Kidney (tissue), 14 donors: ENCODE data around the gene GKN2. TPM values are rescaled to one million over a fixed set of nuclear protein-coding genes. Genes with fewer than 3 reads are reported as not detected.

Experiments used
- DNase-seq, 5 donors: peaks; one replicate each; pipeline ENCODE4 v3.0.0-alpha.2; 2013 to 2020
- FAIRE-seq: peaks from 2 replicates; lab custom pipeline; 2012; peaks lifted over from hg19 to GRCh38; lab: Jason Lieb, UNC
- H3K27ac ChIP-seq, 2 donors: one replicate each; pipeline ENCODE4 v1.7.0; 2013; ENCODE audit warnings: low read depth in 2 of 2, low read length in 2 of 2, inconsistent platforms in 1 of 2
- H3K27me3 ChIP-seq: one replicate; pipeline ENCODE4 v1.7.1; 2013; ENCODE audit warnings: low read length, inconsistent platforms; ENCODE audit not compliant: control insufficient read depth, insufficient read depth
- H3K36me3 ChIP-seq, 3 donors: one replicate each; pipeline versions ENCODE4 v1.7.0 to v1.7.1; 2013; ENCODE audit warnings: low read length in 3 of 3, control low read depth in 1 of 3, inconsistent platforms in 1 of 3; ENCODE audit not compliant: insufficient read depth in 3 of 3, control insufficient read depth in 2 of 3
- H3K4me1 ChIP-seq, 3 donors: one replicate each; pipeline versions ENCODE4 v1.7.0 to v1.7.1; 2013; ENCODE audit warnings: low read length in 3 of 3, inconsistent platforms in 1 of 3, low read depth in 1 of 3; ENCODE audit not compliant: control insufficient read depth in 2 of 3, insufficient read depth in 2 of 3
- H3K4me3 ChIP-seq, 3 donors: one replicate each; pipeline versions ENCODE4 v1.7.0 to v1.8.1; 2013; ENCODE audit warnings: low read length in 3 of 3, control low read depth in 1 of 3, inconsistent platforms in 1 of 3
- H3K9ac ChIP-seq, 3 donors: one replicate each; pipeline versions ENCODE4 v1.7.0 to v1.7.1; 2013; ENCODE audit warnings: low read length in 3 of 3, control low read depth in 1 of 3, inconsistent platforms in 1 of 3
- H3K9me3 ChIP-seq, 3 donors: one replicate each; pipeline versions ENCODE4 v1.7.0 to v1.7.1; 2013; ENCODE audit warnings: low read length in 3 of 3, control low read depth in 1 of 3, inconsistent platforms in 1 of 3; ENCODE audit not compliant: control insufficient read depth in 2 of 3, insufficient read depth in 1 of 3
- CTCF ChIP-seq: IDR thresholded peaks from 3 replicates; pipeline ENCODE4 v1.5.1; 2012; ENCODE audit warnings: mild to moderate bottlenecking, moderate library complexity, borderline replicate concordance; ENCODE audit not compliant: insufficient read depth; ENCODE audit errors: extremely low read depth
- intact Hi-C: fragments of 100-400 bp; cut with DNase I; formaldehyde crosslinking; loops from one replicate; pipeline ENCODE4 v1.11.1; 2022
- polyA plus RNA-seq: library from polyadenylated mRNA; stranded (reverse); fragments of 350-450 nt; fragmentation: Illumina TruSeq; extraction: RNeasy Lipid Tissue Mini Kit (QIAGEN cat#74804); gene quantifications from one replicate; pipeline ENCODE4 v1.2.3, GENCODE V29; 2014; ENCODE audit warnings: low read depth, low replicate concordance; ENCODE audit not compliant: insufficient read depth
- total RNA-seq: library from RNA; stranded (reverse); fragmentation: NEBNext Ultra II Directional; extraction: Animal tissue kit (Norgen Biotek cat#: 25700); gene quantifications from one replicate; pipeline ENCODE4 v1.2.1, GENCODE V29; 2021
- donor health status: control.
- donor health status: control.
- donor health status: control.
- donor health status: control.
- donor health status: control.
- donor health status: DM: yes; HTN: yes; CAD: no.
- donor health status: Normal renal cell carcinoma (clear cell type).

GKN2 gene
- total and polyA plus RNA-seq, 2 donors from 2014 or later = not detected

GRCh38 chr2:68978098-68978497 lies 25.4 kb upstream of the GKN2 start:
- Histone ChIP-seq H3K9ac (no peak overlapping the region), H3K27me3 (no peaks in the 10 kb centered on the region), H3K4me3 (no peak overlapping the region), H3K27ac (no peak overlapping the region), H3K9me3 (no peaks in the 10 kb centered on the region), H3K4me1 (no peaks in the 10 kb centered on the region), H3K36me3 (no peaks in the 10 kb centered on the region)
- no peak for TF ChIP-seq CTCF
- intact Hi-C loops = no loop called here
- DNase-seq (no peak), FAIRE-seq (no peak)

GRCh38 chr2:68977453-68977852 lies 24.8 kb upstream of the GKN2 start:
- no peak overlapping the region for H3K4me3 ChIP-seq
- intact Hi-C loops = no loop called here
- no peaks in the 10 kb centered on the region for H3K36me3 ChIP-seq
- H3K9me3 ChIP-seq = no peaks in the 10 kb centered on the region
- no peak for FAIRE-seq
- no peak for TF ChIP-seq CTCF
- H3K27me3 ChIP-seq = no peaks in the 10 kb centered on the region
- H3K27ac ChIP-seq = no peak overlapping the region
- no peak overlapping the region for H3K9ac ChIP-seq
- no peaks in the 10 kb centered on the region for H3K4me1 ChIP-seq
- DNase-seq = no peak

- no peak overlapping the region for H3K27ac ChIP-seq
- no peaks in the 10 kb centered on the region for H3K9me3 ChIP-seq
- no peaks in the 10 kb centered on the region for H3K27me3 ChIP-seq
- H3K9ac ChIP-seq = no peak overlapping the region
- DNase-seq = no peak
- no peaks in the 10 kb centered on the region for H3K4me1 ChIP-seq
- no peak for FAIRE-seq
- TF ChIP-seq CTCF = no peak
- H3K36me3 ChIP-seq = no peaks in the 10 kb centered on the region
- no peak overlapping the region for H3K4me3 ChIP-seq
- intact Hi-C loops = no loop called here
Measured at GRCh38 chr2:68975844-68976243, 23.2 kb upstream of the GKN2 start.

GRCh38 chr2:68974946-68975665 lies 22.4 kb upstream of the GKN2 start:
- Histone ChIP-seq H3K4me1 (no peaks in the 10 kb centered on the region), H3K9ac (no peak overlapping the region), H3K4me3 (no peak overlapping the region), H3K27ac (no peak overlapping the region), H3K36me3 (no peaks in the 10 kb centered on the region), H3K9me3 (no peaks in the 10 kb centered on the region), H3K27me3 (no peaks in the 10 kb centered on the region)
- no peak for DNase-seq
- intact Hi-C loops = no loop called here
- no peak for TF ChIP-seq CTCF
- no peak for FAIRE-seq
